Measurements from ENCODE around the gene BAZ1A. TPM values are rescaled to one million over a fixed set of nuclear protein-coding genes. Genes with fewer than 3 reads are reported as not detected.

The BAZ1A gene
- total and polyA plus RNA-seq, 2 of the 8 experiments (the other 6 are each of a cell fraction or from before 2014, with no cell fraction given), result 8.0 to 23.1 TPM

GRCh38 chr14:34714320-34715126 lies 160.6 kb downstream of the BAZ1A start, which contains the start of gene CFL2:
Gene CFL2 (minus strand): TSS chr14:34714593. CDS start chr14:34714540, 53 bp downstream.
- Histone ChIP-seq H4K20me1 (replicated peaks in 1 of 2; ENCODE audit: control insufficient read depth in 1 of 2, insufficient read depth in 2 of 2, low read length in 2 of 2) (no peaks in the 10 kb centered on the region), H2AK5ac (ENCODE audit: low read depth, low read length) (no peak within 1 kb of the TSS), H3K79me1 (ENCODE audit: low read depth, low read length) (no peaks in the 10 kb centered on the region), H2AFZ (ENCODE audit: low read length) (peak within 1 kb of the TSS; percentile 85), H3K9ac (replicated peaks in 1 of 4; ENCODE audit: extremely low read depth in 1 of 4, low read depth in 3 of 4, low read length in 3 of 4) (peak within 1 kb of the TSS; percentile 89 to 95 (median 91)), H3K18ac (ENCODE audit: extremely low read depth, low read length) (peak within 1 kb of the TSS; percentile 52; the same call in 1 of the 2 replicates), H3K23ac (ENCODE audit: insufficient read length) (no peak within 1 kb of the TSS), H3K4me3 (ENCODE audit: extremely low read depth in 1 of 4, insufficient read depth in 2 of 4, low read depth in 3 of 4, low read length in 4 of 4) (peak within 1 kb of the TSS; percentile 73 to 99 (median 88)), H3K14ac (ENCODE audit: insufficient read length) (no peak within 1 kb of the TSS), H3K4ac (replicated peaks; ENCODE audit: insufficient read length, low read depth, low read length) (peak within 1 kb of the TSS; percentile 13), H2BK120ac (replicated peaks; ENCODE audit: low read depth, low read length) (no peak within 1 kb of the TSS), H4K91ac (replicated peaks; ENCODE audit: insufficient read length, low read length) (peak within 1 kb of the TSS; percentile 54), H3K23me2 (ENCODE audit: low read depth, low read length) (peaks cover 3% of the 10 kb centered on the region), H2BK5ac (ENCODE audit: low read depth, low read length) (0 out of 2 replicates have a peak within 1 kb of the TSS, but pooled peaks have one; percentile 53), H3K4me2 (ENCODE audit: insufficient read depth in 1 of 2, low read depth in 2 of 2, low read length in 2 of 2) (peak within 1 kb of the TSS; percentile 84 to 86), H3K27ac (ENCODE audit: low read depth, low read length) (peak within 1 kb of the TSS; percentile 88), H3K9me3 (ENCODE audit: insufficient read depth in 2 of 2, low read depth in 1 of 2, low read length in 1 of 2) (no peaks in the 10 kb centered on the region), H3K27me3 (replicated peaks in 1 of 4; ENCODE audit: control insufficient read depth in 3 of 4, extremely low read depth in 1 of 4, insufficient read depth in 3 of 4, low read length in 3 of 4) (peaks cover 0 to 4% (median 0%) of the 10 kb centered on the region in 4 experiments; a peak in 3 of 7 replicates), H4K5ac (ENCODE audit: insufficient read length, low read depth, low read length) (peak within 1 kb of the TSS; percentile 86), H4K8ac (ENCODE audit: extremely low read depth, insufficient read depth, low read length) (peak within 1 kb of the TSS; percentile 93; the same call in 1 of the 2 replicates), H3K79me2 (ENCODE audit: control insufficient read depth in 1 of 2, insufficient read depth in 2 of 2, low read length in 2 of 2) (peaks cover 0 to 7% of the 10 kb centered on the region in 2 experiments; a peak in 2 of 4 replicates), H3K4me1 (replicated peaks in 1 of 4; ENCODE audit: control insufficient read depth in 3 of 4, insufficient read depth in 4 of 4, low read length in 3 of 4) (no peaks in the 10 kb centered on the region), H2BK20ac (ENCODE audit: low read length) (no peak within 1 kb of the TSS), H2BK12ac (ENCODE audit: low read depth, low read length) (no peak within 1 kb of the TSS), H3K36me3 (ENCODE audit: control insufficient read depth in 2 of 4, insufficient read depth in 4 of 4, low read length in 3 of 4) (peaks cover 0 to 14% (median 2%) of the 10 kb centered on the region in 4 experiments; a peak in 2 of 8 replicates), H2BK15ac (ENCODE audit: low read length) (no peak within 1 kb of the TSS), H3K56ac (replicated peaks; ENCODE audit: insufficient read length, low read depth, low read length) (peak within 1 kb of the TSS; percentile 89)
- POLR2A ChIA-PET (ENCODE audit: partially characterized antibody), result interaction anchor here (0.6 to 6.3 kb wide), 8 partner anchors 10 to 690 kb away, joined by 3 to 31 read pairs (median 4); partner anchors contain the start of genes EAPP, NFKBIA, SNX6 and SRP54
- 3% methylated on average over 24 of the region's 76 CpGs; no CpG with 5 or more reads in 1 of the 2 experiments for WGBS, 2 experiments (ENCODE audit: extremely low coverage in 1 of 2, insufficient coverage in 1 of 2, insufficient read length in 1 of 2, insufficient replicate concordance in 2 of 2, low coverage in 1 of 2, low lambda C conversion rate in 2 of 2, missing lambda C conversion rate in 1 of 2)
- CTCF ChIA-PET (ENCODE audit: partially characterized antibody), result interaction anchor here (0.8 to 1.6 kb wide), 2 partner anchors 8 to 11 kb away, joined by 3 to 5 read pairs; no protein-coding TSS in a partner anchor
- DNase-seq (ENCODE audit: low read depth in 1 of 2, low spot score in 2 of 2), result peak; percentile 46 to 85
- no peak for FAIRE-seq
- TF ChIP-seq NRF1 (IDR thresholded peaks at IDR 0.05; ENCODE audit: low read depth, low read length) (no peak), NANOG (IDR thresholded peaks at IDR 0.05; ENCODE audit: insufficient read depth, low read depth, low read length, poor library complexity, severe bottlenecking) (no peak), ATF3 (IDR thresholded peaks at IDR 0.05; ENCODE audit: insufficient read depth, low read depth, low read length) (peak; percentile 11; the same call in 1 of the 2 replicates), SP2 (IDR thresholded peaks at IDR 0.05; ENCODE audit: low read length) (no peak), RXRA (IDR thresholded peaks at IDR 0.05; ENCODE audit: insufficient read depth, low read depth, low read length) (no peak), PHF8 (conservative IDR thresholded peaks at IDR 0.05; ENCODE audit: low read depth, low read length) (peak; percentile 92), CTBP2 (IDR thresholded peaks at IDR 0.05; ENCODE audit: borderline replicate concordance, insufficient read depth, insufficient read length, low read length) (peak; percentile 23), JUN (IDR thresholded peaks at IDR 0.05; ENCODE audit: low read depth, low read length) (no peak), POLR2AphosphoS5 (IDR thresholded peaks at IDR 0.05; ENCODE audit: low read depth, low read length) (peak; percentile 80), KDM5A (IDR thresholded peaks at IDR 0.05; ENCODE audit: low read length) (no peak)
